Tibial nerve (tissue), 4 donors: ENCODE data around the gene CELSR1. TPM values are rescaled to one million over a fixed set of nuclear protein-coding genes. Genes with fewer than 3 reads are reported as not detected.

ENCODE experiments used
- DNase-seq, 2 donors: peaks; one replicate each; pipeline ENCODE4 v3.0.0-alpha.2; 2019; ENCODE audit warnings: low spot score in 2 of 2
- H3K27ac ChIP-seq, 4 donors: fragments of 200-600 bp; sonication (generic) in 3 of 4; one replicate each; pipeline ENCODE4 v1.5.1; 2017 to 2019; ENCODE audit warnings: mild to moderate bottlenecking in 1 of 4
- H3K27me3 ChIP-seq, 2 donors: fragments of 200-600 bp; sonication (generic) in 1 of 2; one replicate each; pipeline versions ENCODE4 v1.5.1 to v1.6.0; 2017 to 2019
- H3K36me3 ChIP-seq, 3 donors: fragments of 200-600 bp; sonication (generic); one replicate each; pipeline ENCODE4 v1.5.1; 2018 to 2019
- H3K4me1 ChIP-seq, 4 donors: fragments of 200-600 bp; sonication (generic) in 3 of 4; one replicate each; pipeline ENCODE4 v1.5.1; 2017 to 2019
- H3K4me3 ChIP-seq, 4 donors: fragments of 200-600 bp; sonication (generic) in 3 of 4; one replicate each; pipeline ENCODE4 v1.5.1; 2017 to 2019; ENCODE audit warnings: mild to moderate bottlenecking in 1 of 4, moderate library complexity in 1 of 4
- H3K9me3 ChIP-seq, 4 donors: fragments of 200-600 bp; sonication (generic) in 3 of 4; one replicate each; pipeline ENCODE4 v1.5.1; 2017 to 2019
- CTCF ChIP-seq, 5 experiments: fragments of 200-600 bp in 3 of 5; fragments of 450-650 bp in 2 of 5; sonication (generic) in 3 of 5; IDR thresholded peaks; one replicate each; pipeline ENCODE4 v1.5.1; 2016 to 2019; ENCODE audit warnings: antibody characterized with exemption in 5 of 5, mild to moderate bottlenecking in 3 of 5, moderate library complexity in 2 of 5
- EP300 ChIP-seq, 2 donors: sonication (generic); formaldehyde crosslinking; IDR thresholded peaks; one replicate each; pipeline ENCODE4 v1.6.1; 2017; ENCODE audit warnings: antibody characterized with exemption in 2 of 2, mild to moderate bottlenecking in 1 of 2
- POLR2A ChIP-seq, 2 donors: fragments of 450-650 bp; IDR thresholded peaks; one replicate each; pipeline ENCODE4 v1.6.1; 2017; ENCODE audit warnings: antibody characterized with exemption in 2 of 2, mild to moderate bottlenecking in 2 of 2, moderate library complexity in 2 of 2
- WGBS, 2 donors: methylation state at CpG; one replicate each; pipeline ENCODE4 v1.1.5; 2018; 5-methylcytosine and 5-hydroxymethylcytosine counted together
- total RNA-seq, 4 donors: library from RNA; depleted of rRNA; stranded (reverse); fragments of >200 nt; gene quantifications; one replicate each; pipeline ENCODE4 v1.1.0, GENCODE V29; 2016

Gene CELSR1
- total RNA-seq, 4 donors from 2014 or later = 1.0 to 5.9 (median 2.6) TPM

GRCh38 chr22:46534177-46534776 is 3.1 kb downstream of the CELSR1 start:
- H3K27me3 ChIP-seq = peaks cover 0 to 30% of the 10 kb centered on the region in 2 donors
- H3K27ac ChIP-seq = no peak overlapping the region
- no peak overlapping the region for H3K4me3 ChIP-seq
- peaks cover 0 to 20% (median 8%) of the 10 kb centered on the region in 4 donors for H3K4me1 ChIP-seq
- DNase-seq = no peak
- WGBS, 2 donors = 96 to 98% methylated on average over 28 to 30 of the region's 30 CpGs
- H3K9me3 ChIP-seq = no peaks in the 10 kb centered on the region
- TF ChIP-seq POLR2A (IDR thresholded peaks at IDR 0.05) (no peak), CTCF (IDR thresholded peaks at IDR 0.05) (no peak), EP300 (IDR thresholded peaks at IDR 0.05) (no peak)
- no peaks in the 10 kb centered on the region for H3K36me3 ChIP-seq

GRCh38 chr22:46533070-46533833 is 4.2 kb downstream of the CELSR1 start:
- WGBS, 2 donors = 93 to 95% methylated on average over 31 to 41 of the region's 41 CpGs
- Histone ChIP-seq H3K27me3 (peaks cover 0 to 19% of the 10 kb centered on the region in 2 donors), H3K4me3 (no peak overlapping the region), H3K27ac (no peak overlapping the region), H3K9me3 (no peaks in the 10 kb centered on the region), H3K36me3 (no peaks in the 10 kb centered on the region), H3K4me1 (peaks cover 0 to 11% (median 5%) of the 10 kb centered on the region in 4 donors)
- TF ChIP-seq CTCF (IDR thresholded peaks at IDR 0.05) (no peak), POLR2A (IDR thresholded peaks at IDR 0.05) (no peak), EP300 (IDR thresholded peaks at IDR 0.05) (no peak)
- DNase-seq = no peak

- Histone ChIP-seq H3K27ac (no peak overlapping the region), H3K4me1 (peaks cover 0 to 2% (median 0%) of the 10 kb centered on the region in 4 donors), H3K4me3 (no peak overlapping the region), H3K9me3 (no peaks in the 10 kb centered on the region), H3K36me3 (no peaks in the 10 kb centered on the region), H3K27me3 (peaks cover 0 to 12% of the 10 kb centered on the region in 2 donors)
- DNase-seq = no peak
- TF ChIP-seq EP300 (IDR thresholded peaks at IDR 0.05) = no peak
- no peak for TF ChIP-seq POLR2A (IDR thresholded peaks at IDR 0.05)
- TF ChIP-seq CTCF (IDR thresholded peaks at IDR 0.05) = no peak
- WGBS, 2 donors = 56 to 67% methylated on average over 3 of the region's 3 CpGs
Observed at GRCh38 chr22:46532416-46532815, 5.0 kb downstream of the CELSR1 start.

- WGBS, 2 donors = 90 to 92% methylated on average over 16 of the region's 16 CpGs
- no peak for DNase-seq
- Histone ChIP-seq H3K27me3 (peaks cover 0 to 16% of the 10 kb centered on the region in 2 donors), H3K36me3 (no peaks in the 10 kb centered on the region), H3K9me3 (no peaks in the 10 kb centered on the region), H3K4me1 (no peaks in the 10 kb centered on the region), H3K27ac (no peak overlapping the region), H3K4me3 (no peak overlapping the region)
- TF ChIP-seq CTCF (IDR thresholded peaks at IDR 0.05) (no peak), POLR2A (IDR thresholded peaks at IDR 0.05) (no peak), EP300 (IDR thresholded peaks at IDR 0.05) (no peak)
Observed at GRCh38 chr22:46531581-46532175, 5.7 kb downstream of the CELSR1 start.

DNA sequence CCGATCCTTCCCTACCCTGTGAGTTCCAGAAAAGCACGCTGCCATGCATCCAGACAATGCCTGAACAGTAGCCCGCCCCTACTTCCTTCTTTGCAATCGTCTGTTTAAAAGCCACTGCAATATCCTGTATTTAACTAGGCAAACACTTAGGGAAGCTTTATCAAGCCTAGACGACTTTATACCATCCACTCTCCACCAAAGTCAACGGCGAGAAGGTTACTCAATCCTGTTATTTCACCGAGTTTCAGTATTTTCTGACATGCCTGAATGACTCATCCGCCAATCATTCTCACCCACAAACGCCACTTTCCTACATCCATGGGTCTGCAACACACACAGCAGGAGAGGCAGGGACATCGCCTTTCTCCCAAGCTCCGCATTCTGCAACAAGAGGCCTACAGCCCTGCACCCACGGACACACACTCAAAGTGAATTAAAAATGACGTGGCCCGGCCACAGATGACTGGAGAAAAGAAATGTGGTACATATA is 9.3 kb downstream of the CELSR1 start:
- H3K9me3 ChIP-seq = no peaks in the 10 kb centered on the region
- no peaks in the 10 kb centered on the region for H3K4me1 ChIP-seq
- no peak overlapping the region for H3K27ac ChIP-seq
- 65 to 67% methylated on average over 15 of the region's 15 CpGs for WGBS, 2 donors
- H3K36me3 ChIP-seq = no peaks in the 10 kb centered on the region
- no peak overlapping the region for H3K4me3 ChIP-seq
- peaks cover 0 to 26% of the 10 kb centered on the region in 2 donors for H3K27me3 ChIP-seq
- DNase-seq = no peak
- TF ChIP-seq CTCF (IDR thresholded peaks at IDR 0.05) (no peak), POLR2A (IDR thresholded peaks at IDR 0.05) (no peak), EP300 (IDR thresholded peaks at IDR 0.05) (no peak)
